Colonic mucosa (tissue), 4 donors: ENCODE results near the gene CS. TPM values are rescaled to one million over a fixed set of nuclear protein-coding genes. Genes with fewer than 3 reads are reported as not detected.
A peak's percentile ranks its signal among the peaks of the same experiment; 100 is the strongest.

ENCODE experiments used
- DNase-seq: peaks from one replicate; pipeline ENCODE4 v3.0.0-alpha.2; 2020
- H3K27ac ChIP-seq: fragments of 200-600 bp; one replicate; pipeline ENCODE4 v1.8.0; 2021
- H3K27me3 ChIP-seq: fragments of 200-600 bp; one replicate; pipeline ENCODE4 v1.8.0; 2021
- H3K36me3 ChIP-seq: fragments of 200-600 bp; one replicate; pipeline ENCODE4 v1.8.0; 2021
- H3K4me1 ChIP-seq: fragments of 200-600 bp; one replicate; pipeline ENCODE4 v1.8.0; 2021; ENCODE audit warnings: mild to moderate bottlenecking
- H3K4me3 ChIP-seq: fragments of 200-600 bp; one replicate; pipeline ENCODE4 v1.8.0; 2021
- H3K9ac ChIP-seq, 2 donors: one replicate each; pipeline ENCODE4 v1.7.0; 2013; ENCODE audit warnings: control low read depth in 2 of 2, low read depth in 2 of 2, low read length in 2 of 2
- H3K9me3 ChIP-seq: fragments of 200-600 bp; one replicate; pipeline ENCODE4 v1.8.0; 2021
- intact Hi-C: fragments of 100-400 bp; cut with DNase I; formaldehyde crosslinking; loops from one replicate; pipeline ENCODE4 v1.14.1; 2022
- total RNA-seq, 2 donors: library from RNA; stranded (reverse); fragmentation: NEBNext Ultra II Directional in 1 of 2; extraction: Animal tissue kit (Norgen Biotek cat#: 25700) in 1 of 2; gene quantifications; one replicate each; pipeline ENCODE4 v1.2.1, GENCODE V29; 2021
- TF ChIP-seq, protein P1 (sequence below): fragments of 200-600 bp; IDR thresholded peaks from one replicate; pipeline ENCODE4 v1.8.0; 2022; ENCODE audit warnings: antibody characterized with exemption, mild to moderate bottlenecking
- donor health status: healthy.
- donor health status: DM: no; HTN: no; CAD: no.
- donor health status: DM: no; HTN: no; CAD: no.

CS gene
- total RNA-seq, 2 donors from 2014 or later: 367 to 437 TPM

DNA sequence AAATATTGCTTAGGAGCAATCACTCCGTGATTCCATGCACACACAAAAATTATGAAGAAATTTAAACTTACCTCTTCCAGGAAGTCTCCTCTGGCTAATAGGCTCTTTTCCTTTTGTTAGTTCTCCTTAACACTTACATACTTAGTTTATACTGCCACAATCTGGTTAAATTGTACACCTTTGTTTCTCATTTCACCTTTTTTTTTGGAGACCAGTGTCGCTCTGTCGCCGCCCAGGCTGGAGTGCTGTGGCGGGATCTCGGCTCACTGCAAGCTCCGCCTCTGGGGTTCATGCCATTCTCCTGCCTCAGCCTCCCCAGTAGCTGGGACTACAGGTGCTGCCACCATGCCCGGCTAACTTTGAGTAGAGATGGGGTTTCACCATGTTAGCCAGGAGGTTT, 39.8 kb downstream of the CS start:
- no peaks in the 10 kb centered on the region for H3K27me3 ChIP-seq
- peaks cover 5% of the 10 kb centered on the region for H3K4me1 ChIP-seq
- TF ChIP-seq, protein P1, sequence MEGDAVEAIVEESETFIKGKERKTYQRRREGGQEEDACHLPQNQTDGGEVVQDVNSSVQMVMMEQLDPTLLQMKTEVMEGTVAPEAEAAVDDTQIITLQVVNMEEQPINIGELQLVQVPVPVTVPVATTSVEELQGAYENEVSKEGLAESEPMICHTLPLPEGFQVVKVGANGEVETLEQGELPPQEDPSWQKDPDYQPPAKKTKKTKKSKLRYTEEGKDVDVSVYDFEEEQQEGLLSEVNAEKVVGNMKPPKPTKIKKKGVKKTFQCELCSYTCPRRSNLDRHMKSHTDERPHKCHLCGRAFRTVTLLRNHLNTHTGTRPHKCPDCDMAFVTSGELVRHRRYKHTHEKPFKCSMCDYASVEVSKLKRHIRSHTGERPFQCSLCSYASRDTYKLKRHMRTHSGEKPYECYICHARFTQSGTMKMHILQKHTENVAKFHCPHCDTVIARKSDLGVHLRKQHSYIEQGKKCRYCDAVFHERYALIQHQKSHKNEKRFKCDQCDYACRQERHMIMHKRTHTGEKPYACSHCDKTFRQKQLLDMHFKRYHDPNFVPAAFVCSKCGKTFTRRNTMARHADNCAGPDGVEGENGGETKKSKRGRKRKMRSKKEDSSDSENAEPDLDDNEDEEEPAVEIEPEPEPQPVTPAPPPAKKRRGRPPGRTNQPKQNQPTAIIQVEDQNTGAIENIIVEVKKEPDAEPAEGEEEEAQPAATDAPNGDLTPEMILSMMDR: no peak
- H3K36me3 ChIP-seq: no peaks in the 10 kb centered on the region
- DNase-seq: no peak
- H3K9me3 ChIP-seq: no peaks in the 10 kb centered on the region
- no peak overlapping the region for H3K4me3 ChIP-seq
- intact Hi-C loops: no loop called here
- H3K27ac ChIP-seq: no peak overlapping the region
- H3K9ac ChIP-seq: no peak overlapping the region

DNA sequence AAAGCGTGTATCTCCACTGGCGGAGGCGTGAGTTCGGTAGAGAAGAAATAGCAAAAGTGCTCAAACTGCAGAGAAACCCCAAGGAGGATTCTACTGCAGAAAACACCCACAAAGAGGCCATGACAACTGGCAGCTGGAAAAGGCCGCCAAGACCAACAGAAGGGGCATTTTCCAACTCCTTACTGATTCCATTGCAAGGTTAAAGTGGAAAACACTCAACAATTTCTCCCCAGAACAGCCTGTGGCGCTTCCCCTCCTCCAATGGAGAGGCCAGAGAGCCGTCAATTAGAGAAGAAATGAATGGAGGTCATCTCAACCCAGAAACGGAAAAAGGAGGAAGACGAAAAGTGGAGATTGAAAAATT, 41.3 kb downstream of the CS start:
- H3K27me3 ChIP-seq: no peaks in the 10 kb centered on the region
- TF ChIP-seq, protein P1: no peak
- no peaks in the 10 kb centered on the region for H3K36me3 ChIP-seq
- intact Hi-C loops: loop anchor here (5.0 kb wide), 1 partner anchor 37 kb away; the partner anchor contains the start of genes NABP2 and RNF41
- peak overlapping the region; percentile 96 for H3K4me3 ChIP-seq
- no peak for DNase-seq
- H3K4me1 ChIP-seq: peaks cover 5% of the 10 kb centered on the region
- peak overlapping the region; percentile 86 to 87 for H3K9ac ChIP-seq
- no peaks in the 10 kb centered on the region for H3K9me3 ChIP-seq
- peak overlapping the region; percentile 67 for H3K27ac ChIP-seq

DNA sequence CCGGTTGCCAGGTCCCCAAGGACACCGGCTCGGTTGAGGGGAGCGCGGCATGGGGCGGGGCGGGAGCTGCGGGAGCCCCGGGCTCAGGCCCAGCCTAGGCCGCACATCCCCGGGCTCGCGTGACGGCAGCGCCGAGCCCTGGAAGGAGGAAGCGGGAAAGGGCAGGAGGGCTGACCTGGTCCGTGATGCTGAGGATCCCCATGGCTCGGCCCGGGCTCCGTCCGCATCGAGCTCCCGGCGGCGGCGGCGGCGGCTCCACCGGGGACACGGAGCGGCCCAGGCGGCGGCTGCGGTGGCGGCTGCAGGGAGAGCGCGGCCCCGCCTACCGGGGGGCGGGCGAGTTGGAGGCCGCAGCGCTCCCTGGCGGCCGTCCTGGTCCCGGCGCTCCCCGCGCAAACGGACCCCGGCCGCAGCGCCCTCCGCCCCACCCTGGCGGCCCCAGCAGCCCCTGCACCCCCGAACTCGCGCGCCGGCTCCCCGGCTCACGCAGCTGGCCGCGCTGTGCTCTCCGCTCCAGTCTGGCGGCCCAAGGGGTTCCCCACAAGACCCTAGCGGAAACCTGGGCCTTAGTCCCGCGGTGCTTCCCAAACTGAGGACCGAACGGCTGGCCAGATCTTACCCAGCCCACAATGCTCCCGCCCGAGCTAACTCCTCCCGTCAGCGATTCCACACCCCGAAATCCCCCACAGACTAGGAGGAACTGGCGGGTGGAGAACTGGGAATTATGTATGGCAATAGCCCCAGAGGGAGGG, 41.9 kb downstream of the CS start, which contains the start of gene ANKRD52:
ANKRD52 (minus strand) TSS at position 317 of the 752 bp plus-strand sequence; CDS start at position 202, 115 bp downstream.
- intact Hi-C loops: loop anchor here (5.0 kb wide), 1 partner anchor 36 kb away; the partner anchor contains the start of genes NABP2 and RNF41
- Histone ChIP-seq H3K36me3 (peaks cover 1% of the 10 kb centered on the region), H3K4me1 (peaks cover 5% of the 10 kb centered on the region), H3K9ac (peak within 1 kb of the TSS; percentile 86 to 96), H3K27me3 (no peaks in the 10 kb centered on the region), H3K4me3 (peak within 1 kb of the TSS; percentile 96), H3K27ac (peak within 1 kb of the TSS; percentile 67), H3K9me3 (no peaks in the 10 kb centered on the region)
- peak; percentile 74 for DNase-seq
- TF ChIP-seq, protein P1: peak; percentile 64

DNA sequence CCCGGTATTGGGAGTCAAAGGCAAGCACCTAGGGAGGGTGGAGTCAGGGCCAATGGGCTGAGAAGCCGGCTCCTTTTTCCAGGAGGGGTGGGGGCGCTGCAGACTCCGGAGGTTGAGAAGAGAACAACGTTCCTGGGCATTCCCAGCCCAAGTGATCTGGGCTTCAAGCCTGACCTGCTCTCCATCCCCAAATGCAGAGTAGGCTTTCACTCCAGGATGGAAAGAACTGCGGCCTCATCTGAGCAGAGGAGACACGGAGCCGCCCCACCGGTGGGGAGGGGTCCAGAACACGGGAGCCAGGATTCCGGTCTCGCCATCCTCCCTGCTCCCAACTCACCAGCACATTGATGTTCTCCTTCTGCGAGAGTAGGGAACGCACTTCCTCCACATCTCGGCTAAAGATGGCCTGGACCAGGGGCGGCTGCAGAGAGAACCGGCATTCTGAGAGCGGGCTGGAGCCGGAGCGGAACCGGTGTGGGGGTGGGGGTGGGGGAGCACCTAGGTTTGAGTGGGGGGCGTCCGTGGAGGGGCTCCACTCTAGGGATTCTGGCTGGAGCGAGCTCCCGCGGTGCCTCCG, 42.6 kb downstream of the CS start:
- Histone ChIP-seq H3K27ac (peak overlapping the region; percentile 67), H3K36me3 (peaks cover 8% of the 10 kb centered on the region), H3K4me3 (peak overlapping the region; percentile 96), H3K27me3 (no peaks in the 10 kb centered on the region), H3K4me1 (peaks cover 5% of the 10 kb centered on the region), H3K9ac (peak overlapping the region; percentile 86 to 96), H3K9me3 (no peaks in the 10 kb centered on the region)
- TF ChIP-seq, protein P1: no peak
- intact Hi-C loops: loop anchor here (5.0 kb wide), 1 partner anchor 35 kb away; the partner anchor contains the start of genes NABP2 and RNF41
- DNase-seq: peak; percentile 63

DNA sequence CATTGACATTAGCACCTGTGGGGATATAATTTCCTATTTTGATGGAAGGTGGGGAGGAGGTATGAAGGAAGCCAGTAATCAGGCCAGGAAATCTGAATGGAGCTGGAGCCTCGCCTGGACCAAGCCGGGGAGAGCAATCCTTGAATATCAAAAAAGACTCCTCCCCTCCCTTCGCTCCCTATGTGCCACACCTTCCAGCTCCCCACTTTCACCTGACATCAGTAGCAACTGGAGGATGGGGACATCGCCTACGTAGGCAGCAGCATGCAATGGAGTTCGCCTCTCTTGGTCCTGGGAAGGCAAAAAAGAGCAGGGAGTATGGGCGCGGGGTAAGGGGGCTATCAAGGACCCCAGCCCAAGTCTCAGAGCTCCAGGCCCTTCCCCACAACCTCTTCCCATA, 43.1 kb downstream of the CS start:
- Histone ChIP-seq H3K27me3 (no peaks in the 10 kb centered on the region), H3K27ac (no peak overlapping the region), H3K9ac (peak overlapping the region; percentile 86 to 96), H3K36me3 (peaks cover 13% of the 10 kb centered on the region), H3K4me3 (peak overlapping the region; percentile 96), H3K4me1 (peaks cover 5% of the 10 kb centered on the region), H3K9me3 (no peaks in the 10 kb centered on the region)
- no peak for DNase-seq
- intact Hi-C loops: loop anchor here (5.0 kb wide), 1 partner anchor 35 kb away; the partner anchor contains the start of genes NABP2 and RNF41
- TF ChIP-seq, protein P1: no peak
